D341Med (cell line): Measurements from ENCODE around the gene TWIST1.

ENCODE experiments used
- DNase-seq: peaks from one replicate; pipeline ENCODE4 v3.0.0; 2012; ENCODE audit warnings: low spot score

TWIST1 gene

DNA sequence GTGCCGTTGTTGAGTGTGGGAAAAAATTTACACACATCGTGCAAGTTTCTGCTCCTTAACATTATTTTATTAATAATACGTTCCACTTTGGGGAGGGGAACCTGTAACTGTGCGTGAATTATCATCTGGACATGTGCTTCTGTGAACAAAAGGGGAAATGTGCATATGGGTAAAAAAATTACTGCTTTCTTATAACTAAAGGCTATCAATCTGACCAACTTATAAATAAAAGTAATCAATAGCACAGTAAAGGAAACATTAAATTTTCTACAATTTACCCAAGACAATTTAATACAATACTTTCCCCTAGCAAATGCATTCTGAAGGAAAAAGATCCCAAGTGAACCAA is 4.5 kb downstream of the TWIST1 start:
- DNase-seq: no peak

DNA sequence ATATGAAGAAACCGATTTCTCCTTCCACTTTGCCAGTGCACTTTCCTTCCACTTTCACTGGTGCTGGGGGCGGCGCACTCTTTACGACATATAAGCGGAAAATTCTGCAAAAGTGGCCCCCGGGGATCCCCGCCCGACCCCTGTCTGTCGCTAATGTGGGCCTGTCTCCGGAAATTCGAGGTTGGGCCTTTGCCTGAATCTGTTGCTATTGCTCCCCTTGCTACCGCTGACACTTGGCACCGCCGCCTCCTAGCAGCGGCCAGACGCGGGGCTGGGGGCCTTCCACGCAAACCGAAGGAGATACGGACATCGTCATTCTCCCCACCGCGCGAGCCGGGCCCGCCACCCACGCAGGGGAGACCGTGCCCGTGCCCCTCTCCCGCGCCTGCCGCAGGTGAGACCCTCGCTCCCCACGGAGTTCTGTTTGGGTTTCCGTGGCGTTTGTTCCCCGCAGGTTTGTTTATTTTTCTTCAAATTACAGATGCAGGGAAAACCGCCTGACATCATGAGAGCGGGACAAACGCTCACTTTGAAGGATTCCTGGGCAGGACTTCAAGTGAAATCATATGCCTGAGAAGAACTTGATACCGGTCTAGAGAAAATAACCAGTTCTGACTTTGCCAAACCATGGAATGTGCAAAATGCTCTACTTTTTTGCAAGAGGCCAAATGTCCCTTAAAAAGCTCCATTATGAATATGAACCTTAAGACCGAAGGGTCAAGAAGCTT is 5.0 kb downstream of the TWIST1 start:
- DNase-seq: no peak

DNA sequence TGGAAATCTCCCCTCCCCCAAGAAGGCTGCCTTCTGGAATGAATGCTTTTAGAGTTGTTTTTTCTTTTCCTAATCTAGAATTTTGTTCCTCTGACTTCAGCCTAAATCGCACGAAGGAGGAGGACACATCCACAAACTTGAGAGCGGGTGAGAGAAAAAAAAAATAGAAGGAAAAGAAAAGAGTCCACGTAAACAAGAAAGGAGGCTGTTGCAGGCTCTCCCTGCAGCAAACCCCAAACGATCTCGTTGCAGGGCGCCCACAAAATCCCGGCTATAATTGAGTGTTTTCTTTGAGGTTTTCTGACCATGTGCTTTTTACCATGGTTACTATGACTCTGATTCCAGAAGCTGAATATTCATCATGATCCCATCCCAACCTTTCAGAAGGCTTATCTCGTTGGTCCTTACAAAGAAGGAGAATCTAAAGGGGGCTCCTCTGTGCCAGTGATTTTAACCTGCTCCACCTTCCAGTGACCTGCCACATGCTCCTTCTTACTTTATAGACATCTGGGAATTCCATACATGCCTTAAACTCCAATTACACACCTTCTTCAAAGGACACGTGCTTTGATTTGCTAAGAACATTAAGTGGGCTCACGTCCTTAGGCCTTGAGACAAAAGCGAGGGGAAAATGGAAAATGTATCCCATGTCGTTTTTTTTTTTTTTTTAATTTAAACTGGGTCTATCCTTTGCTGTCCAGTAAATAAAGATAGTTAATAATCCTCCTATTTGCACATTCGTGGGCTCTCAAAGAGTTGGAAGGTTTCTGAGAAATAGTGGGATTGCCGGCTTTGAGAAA is 5.8 kb downstream of the TWIST1 start:
- DNase-seq: no peak

DNA sequence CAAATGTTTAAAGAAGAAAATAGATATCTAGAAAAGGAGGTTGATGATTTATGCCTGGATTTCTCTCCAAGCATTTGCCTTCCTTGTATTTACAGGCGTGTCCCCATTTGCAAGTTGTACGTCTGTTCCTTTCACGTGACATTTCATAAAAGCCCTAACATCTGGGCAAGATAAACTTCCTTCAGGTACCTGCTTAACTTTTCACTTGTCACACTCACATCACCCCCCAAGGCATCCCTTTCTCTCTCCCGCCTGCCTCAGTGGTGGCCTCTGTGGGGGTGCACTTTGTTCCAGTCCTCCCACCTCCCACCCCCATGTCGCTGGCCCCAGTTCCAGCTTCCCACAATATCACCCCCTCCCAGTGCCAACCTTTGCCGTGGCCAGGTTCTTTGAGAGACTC is 6.7 kb downstream of the TWIST1 start:
- no peak for DNase-seq

DNA sequence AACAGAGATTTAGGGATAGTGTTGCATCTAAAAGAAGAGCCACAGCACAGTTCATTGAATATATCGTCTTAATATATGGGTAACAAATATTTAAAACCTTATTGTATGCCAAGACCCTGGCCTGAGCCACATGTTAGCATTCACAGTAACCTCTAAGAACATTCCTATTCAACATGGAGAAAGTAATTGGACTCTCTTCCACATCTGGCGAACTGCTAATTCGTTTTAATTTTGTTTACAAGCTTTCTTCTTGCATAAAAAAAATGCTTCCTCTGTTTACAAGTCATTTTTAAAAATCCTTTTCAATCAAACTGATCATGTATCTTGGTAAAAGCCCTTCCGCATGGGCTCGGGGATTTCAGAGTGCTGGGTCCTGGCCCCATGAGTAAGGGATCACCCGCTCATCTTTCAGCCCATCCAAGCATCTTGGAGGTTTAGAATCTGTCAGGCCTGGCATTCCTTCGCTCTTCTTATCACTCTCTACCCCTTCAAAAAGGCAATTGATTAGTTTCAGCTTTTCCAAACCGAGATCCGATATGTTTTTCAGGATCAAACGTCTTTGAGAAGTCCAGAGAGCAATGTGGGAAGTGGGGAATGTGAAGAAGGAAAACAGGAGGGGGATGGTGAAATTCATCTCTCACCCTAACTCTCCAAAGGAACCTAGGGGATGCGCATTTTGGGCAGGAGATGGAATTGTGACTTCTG is 7.3 kb downstream of the TWIST1 start:
- DNase-seq: no peak

DNA sequence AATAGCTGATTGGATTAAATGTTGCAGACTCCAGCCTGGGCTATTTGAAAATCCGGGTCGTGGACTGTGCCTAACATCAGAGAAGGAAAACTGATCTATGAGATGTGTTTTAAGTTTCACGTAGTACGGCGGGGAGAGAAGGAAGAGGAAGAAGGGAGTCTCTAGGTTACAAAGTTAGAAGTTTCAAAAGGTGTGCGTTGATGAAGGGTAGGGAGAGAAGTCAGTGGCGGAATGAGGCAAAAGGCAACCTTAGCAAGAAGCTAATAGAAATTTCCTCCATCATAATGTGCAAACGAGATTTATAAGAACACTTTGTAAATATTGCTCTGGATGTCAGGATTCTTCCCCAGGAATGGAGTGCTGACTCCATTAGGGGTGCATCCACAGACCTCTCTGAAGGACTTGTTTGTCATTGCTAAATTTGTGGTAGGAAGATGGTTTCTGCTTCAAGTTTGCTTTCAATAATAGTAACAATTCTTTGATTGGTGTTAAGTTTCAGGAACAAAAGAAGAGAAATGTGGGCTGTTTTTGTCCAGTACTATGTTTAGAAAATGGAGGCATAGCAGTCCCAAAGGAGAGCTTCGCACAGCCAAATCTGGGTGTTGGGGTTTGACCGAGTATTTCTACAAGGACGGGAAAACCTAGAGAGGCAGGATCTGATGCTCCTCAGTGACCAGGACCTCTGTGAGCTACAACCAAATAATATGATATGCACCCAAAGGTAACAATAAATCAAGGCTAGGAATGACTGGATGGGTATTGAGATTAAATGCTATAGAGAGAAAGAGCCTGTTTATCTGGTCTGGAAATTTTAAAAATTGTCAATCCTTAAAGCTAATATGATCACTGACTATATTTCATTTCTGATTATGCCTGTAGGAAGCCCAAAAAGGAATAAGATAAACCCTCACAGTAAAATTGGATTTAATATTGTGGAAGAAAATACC is 8.2 kb downstream of the TWIST1 start:
- DNase-seq: no peak

DNA sequence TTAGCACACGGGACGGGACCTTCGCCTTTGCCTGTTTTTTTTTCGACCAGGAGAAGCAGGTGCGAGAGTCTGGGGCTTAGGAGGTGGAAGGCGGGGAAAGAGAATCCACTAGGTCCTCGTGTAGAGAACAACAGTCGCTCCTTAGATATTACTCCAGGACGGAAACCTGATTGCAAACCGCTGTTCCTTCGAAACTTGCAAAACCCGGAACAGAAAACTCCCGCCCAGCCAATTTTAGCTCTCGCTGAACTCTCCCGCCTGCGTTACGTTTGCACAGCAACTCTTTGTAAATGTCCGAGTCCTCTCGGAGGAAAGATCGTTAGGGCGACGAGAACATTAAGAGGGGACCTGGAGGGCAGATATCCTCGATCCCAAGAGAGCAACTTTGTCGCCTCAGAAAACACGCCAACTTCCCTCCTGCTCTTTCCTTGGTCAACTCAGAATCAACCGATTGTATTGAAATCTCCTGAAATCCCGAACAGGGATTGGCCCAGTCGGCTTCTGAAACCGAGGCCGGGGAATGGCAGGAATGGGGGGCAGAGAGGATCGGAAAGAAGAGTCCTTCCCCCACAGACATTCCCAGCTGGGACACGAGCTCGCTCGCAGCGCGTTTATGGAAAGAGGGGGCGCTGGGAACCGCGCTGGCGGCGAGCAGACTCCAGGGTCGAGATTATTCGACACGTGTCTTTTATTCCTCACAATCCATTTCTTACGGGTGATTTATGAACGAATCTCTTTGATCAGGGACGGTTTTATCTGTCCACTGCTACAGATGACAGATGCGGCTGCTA is 9.9 kb downstream of the TWIST1 start:
- no peak for DNase-seq

DNA sequence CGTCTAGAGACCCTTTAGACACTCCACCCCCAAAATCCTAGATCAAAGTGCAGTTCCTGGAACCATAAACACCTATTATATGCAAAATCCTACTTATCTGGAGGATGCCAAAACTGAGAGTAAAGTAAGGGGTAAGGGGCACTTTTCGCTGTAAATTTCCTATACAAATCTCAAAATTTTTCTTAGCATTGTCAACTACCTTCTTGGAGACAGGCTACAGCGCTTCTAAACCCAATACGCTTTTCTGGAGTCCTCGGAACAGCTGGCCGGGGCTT is 10.4 kb downstream of the TWIST1 start:
- no peak for DNase-seq

DNA sequence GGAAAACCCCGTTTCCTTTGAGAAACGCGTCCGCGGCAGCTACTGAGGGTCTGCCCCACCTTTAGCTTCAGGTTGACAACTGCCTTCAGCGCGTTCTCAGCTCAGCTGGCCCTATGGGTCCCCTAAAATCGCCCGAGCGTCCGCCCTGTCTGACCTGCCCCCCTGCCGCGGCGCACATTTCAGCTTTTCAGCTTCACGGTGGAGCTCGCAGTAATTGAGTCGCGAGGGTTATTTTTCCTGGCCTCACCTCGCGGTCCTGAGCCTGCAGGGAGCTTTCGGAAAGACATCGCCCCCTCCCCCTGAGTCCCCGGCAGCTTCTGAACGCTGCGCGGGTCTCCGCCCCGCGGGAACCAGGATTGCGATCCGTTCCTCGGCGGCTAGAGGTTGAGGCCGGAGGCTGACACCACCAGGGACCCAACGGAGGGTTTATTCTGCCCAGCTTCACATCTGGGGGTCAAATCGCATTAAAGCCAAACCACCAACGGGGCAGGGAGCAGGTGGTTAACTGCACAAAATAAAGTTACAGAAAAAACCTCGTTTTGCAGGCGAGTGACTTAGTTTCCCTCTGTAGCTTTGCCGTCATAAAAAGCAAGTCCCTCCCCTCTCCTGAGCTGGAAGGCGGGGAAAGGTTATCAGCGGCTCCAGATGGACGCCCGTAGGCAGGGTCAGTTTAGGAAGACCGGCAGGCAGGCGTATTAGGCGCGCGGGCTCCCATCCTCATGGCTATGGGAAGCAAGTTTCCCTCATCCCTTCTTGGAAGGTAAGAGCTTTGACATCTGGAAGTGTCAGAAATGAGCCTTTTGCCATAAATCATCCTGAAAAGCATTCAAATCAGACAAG is 11.0 kb downstream of the TWIST1 start:
- DNase-seq: no peak

DNA sequence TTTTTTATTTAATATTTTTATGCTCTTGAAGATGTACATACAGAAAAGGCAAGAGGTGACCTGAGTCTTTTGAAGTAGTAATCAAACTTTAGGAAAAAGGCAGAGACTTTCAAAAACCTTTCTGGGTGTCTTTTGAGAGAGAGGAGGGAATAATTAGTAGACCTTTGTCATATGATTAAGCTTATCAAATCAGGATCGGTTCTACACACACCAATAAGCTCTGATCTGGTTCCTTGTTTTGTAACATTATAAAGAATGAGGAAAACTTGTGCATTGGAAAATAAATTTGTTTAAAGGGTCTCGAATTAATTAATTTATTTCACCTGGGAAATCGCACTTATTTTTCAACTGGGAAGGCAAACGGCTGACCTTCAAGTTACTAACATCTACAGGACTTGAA is 11.9 kb downstream of the TWIST1 start:
- DNase-seq: no peak

DNA sequence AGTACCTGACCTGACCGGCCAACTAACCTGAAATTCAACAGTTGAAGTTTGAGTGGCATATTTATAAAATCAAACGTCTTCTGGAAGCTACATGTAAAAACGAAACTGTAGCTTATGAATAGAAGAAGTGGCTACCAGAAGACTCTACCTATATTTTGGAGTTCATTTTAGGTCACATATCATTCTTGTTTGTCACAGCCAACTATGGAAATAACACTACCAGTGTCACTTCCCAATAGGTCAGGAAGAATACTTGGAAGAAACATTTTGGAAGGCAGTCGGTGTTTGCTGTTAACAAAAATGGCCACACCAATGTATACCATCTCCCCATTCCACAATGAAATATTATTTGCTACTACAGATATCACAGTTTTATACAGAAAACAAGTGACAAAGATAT is 12.6 kb downstream of the TWIST1 start:
- DNase-seq: no peak

DNA sequence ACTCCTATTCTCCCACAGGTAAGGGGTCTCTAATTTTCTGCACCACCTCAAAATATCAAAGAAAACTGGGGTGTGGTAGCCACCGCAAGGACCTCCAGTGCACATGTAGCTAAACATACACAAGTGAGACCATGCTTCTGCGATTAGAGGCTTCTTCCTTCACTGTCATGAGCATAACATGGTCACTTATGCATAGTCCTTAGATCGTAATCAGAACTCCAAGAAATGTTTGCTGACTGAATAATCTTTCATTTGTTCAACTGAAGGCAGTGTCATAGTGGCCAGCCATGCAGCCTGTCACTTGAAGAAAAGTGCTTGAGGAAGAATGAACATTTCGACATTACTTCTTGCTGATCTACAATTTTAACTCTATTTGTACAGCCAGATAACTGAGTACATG is 14.6 kb downstream of the TWIST1 start:
- DNase-seq: no peak

DNA sequence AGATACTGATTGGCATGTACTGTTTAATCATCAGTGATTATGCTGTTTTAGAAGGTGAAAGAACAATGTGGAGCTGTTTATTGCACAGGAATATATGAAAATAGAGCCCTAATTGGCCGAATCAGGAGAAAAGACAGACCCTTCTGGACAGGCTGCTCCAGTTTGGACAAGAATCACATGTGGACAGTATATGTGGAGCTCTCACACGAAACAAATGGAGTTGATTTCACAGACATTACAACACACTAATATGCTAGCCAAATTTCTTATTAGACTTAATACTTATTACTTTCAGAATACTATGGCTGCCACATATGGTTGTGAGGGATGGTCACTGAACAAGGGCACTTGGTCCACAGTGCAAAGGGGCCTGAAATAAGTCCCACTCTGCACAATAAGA is 15.5 kb downstream of the TWIST1 start:
- DNase-seq: no peak

DNA sequence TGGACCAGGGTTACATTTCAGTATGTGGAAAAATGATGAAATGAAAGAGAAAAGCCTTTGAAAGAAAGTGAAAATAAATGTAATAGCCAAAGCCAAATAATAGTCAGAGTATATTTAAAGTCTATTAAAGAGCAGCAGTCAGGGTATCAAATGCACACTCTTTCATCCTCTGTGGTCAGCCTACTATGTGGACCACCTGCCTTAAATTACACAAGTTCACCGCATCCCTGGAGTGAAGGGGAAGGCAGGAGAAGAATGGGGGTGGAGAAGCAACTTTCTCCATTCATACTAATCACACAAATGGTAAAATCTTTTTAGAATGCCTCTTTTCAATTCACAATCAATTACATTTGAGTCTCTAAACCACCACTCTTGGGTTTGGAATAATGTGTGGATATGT is 16.0 kb downstream of the TWIST1 start:
- no peak for DNase-seq

DNA sequence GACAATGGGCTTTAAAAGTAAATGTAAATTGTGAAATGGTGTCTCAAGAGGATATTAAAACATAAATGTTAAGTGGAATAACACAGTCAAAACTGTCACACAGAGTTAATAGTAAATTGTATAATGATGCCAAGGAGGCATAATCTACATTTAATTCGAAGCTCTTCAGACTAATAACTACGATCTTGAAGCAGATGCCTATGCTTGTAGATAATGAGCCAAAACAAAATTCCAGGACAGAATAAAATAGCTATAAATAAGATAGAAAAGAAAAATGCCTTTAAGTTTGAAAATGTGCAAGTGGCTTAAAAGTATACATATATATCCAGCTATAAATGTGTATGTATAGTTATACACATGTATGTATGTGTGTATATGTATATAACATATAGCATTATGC is 17.5 kb downstream of the TWIST1 start:
- DNase-seq: no peak

DNA sequence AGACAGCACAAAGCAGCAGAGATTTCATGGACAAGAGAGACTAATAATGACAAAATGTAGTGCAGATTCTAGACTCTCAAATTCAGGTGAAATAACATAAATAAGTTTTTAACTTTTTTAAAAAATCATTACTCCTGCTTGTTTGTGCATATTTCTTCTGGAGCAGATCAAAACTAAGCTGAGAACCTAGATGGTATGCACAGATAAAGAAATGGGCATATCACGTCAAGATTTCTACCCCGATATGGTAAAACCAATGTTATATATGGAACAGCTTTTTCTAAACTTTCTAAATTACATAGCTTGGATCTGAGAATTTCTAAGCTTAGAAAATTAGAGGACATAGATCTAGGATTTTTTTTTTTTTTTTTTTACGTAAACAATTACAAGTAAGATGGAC is 18.2 kb downstream of the TWIST1 start:
- no peak for DNase-seq

DNA sequence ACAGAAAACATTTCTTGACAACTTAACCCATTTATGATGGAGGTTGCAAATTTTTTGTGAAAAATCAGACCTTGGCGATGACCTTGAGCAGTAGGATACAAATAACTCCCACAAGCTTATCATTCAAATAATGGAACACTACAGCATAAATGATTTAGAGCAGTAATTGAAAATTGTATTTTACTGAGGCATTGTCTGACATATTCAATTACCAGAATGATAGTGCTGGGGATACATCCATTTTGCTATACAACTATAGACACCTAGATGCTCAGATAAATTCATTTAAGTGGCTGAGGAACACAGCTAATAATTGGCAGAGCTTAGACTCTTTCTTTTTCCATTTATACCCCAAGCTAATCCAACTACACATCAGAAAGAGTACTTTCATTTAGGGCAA is 18.9 kb downstream of the TWIST1 start:
- DNase-seq: no peak

DNA sequence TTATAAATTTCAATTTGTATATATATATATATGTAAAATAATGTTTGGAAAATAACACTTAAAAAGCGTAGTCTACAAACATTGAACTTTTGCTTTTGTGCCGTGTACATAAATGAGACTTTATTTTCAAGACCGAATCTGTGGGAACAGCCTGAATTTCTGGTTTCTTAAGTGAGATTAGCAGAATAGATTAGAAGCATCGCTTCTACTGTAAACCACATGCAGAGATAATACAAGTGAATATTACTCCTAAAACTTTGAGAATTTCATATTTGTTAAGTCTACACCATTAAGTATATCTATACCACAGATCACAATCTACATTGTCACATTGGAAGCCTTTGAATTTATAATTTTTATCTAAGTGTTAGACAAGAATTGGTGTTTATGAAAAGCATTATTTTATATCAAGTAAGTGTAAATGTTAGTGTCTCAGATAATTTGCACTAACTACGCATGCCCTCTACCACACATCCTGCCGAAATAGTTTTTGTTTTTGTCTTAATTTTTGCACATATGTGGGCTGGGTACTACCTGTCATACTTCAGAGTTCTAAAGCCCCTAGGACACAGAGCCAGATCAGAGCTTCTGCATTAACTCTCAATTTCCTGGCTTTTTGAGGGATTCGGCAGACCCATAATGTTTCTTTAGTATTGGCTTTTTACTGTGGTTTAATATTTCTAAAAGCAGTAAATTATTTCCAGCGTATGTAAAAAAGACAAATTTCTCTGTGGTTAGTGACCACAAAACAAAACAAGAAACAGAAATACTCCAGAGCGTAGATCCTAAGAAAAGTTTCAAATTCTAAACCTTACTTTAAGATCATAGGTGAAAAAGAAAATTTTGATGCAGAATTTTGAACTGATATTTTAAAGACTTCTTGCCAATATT is 20.0 kb downstream of the TWIST1 start:
- no peak for DNase-seq

DNA sequence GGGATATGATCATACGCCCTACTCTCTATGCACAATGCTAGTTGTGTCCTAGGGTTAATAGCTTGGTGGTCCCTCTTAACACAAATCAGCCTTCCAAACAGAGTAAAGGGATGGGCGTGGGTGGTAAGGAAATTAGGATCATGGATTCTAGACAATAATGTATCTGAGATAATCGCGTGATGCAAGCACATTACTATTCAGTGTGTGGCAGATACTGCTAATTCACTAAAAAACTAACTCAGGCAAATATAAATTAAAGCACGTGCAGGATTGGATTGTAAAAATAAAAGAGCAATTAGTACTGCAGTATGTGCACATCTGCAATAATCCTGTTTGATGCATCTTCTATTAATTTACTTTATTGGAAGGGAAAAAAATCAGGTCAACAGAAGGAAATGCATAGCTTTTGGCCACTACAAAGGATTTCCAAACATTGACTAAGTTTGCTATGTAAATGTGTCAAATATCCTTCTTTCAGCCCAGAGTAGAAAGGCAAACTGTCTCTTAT is 22.0 kb downstream of the TWIST1 start:
- DNase-seq: no peak
